ENCODE results near the gene ILF3. TPM values are rescaled to one million over a fixed set of nuclear protein-coding genes. Genes with fewer than 3 reads are reported as not detected.

The ILF3 gene
- total and polyA plus RNA-seq, 10 of the 15 experiments (the other 5 are each of a cell fraction or from before 2014, with no cell fraction given): 28.1 to 383 (median 176) TPM

GRCh38 chr19:10655457-10656312, 1.5 kb downstream of the ILF3 start (continued):
- TF ChIP-seq MEF2B (IDR thresholded peaks at IDR 0.05; ENCODE audit: partially characterized antibody, poor library complexity, severe bottlenecking) (no peak), MLLT1 (IDR thresholded peaks at IDR 0.05) (no peak), MXI1 (IDR thresholded peaks at IDR 0.05; ENCODE audit: low read depth, low read length) (0 out of 2 replicates have a peak, but pooled peaks have one; percentile 24), POLR2AphosphoS5 (IDR thresholded peaks at IDR 0.05; ENCODE audit: low read length) (peak; percentile 33; the same call in 1 of the 2 replicates), RAD21 (IDR thresholded peaks at IDR 0.05; ENCODE audit: insufficient read depth, low read depth, low read length) (no peak), POLR2A (IDR thresholded peaks at IDR 0.05; ENCODE audit: low read depth, low read length) (peak; percentile 48)

- in situ Hi-C loops (cut with MboI): no loop called here
- 93% methylated on average over 5 of the region's 5 CpGs for WGBS (ENCODE audit: insufficient coverage, insufficient replicate concordance, low lambda C conversion rate, missing lambda C conversion rate)
- Histone ChIP-seq H3K4me3 (peak overlapping the region; percentile 25; the same call in 1 of the 2 replicates), H2AFZ (ENCODE audit: control insufficient read depth, low read depth, low read length) (no peak overlapping the region), H3K36me3 (ENCODE audit: control insufficient read depth in 2 of 2, insufficient read depth in 2 of 2, low read length in 1 of 2) (peaks cover 3 to 9% of the 10 kb centered on the region in 2 experiments), H3K27me3 (replicated peaks in 1 of 2; ENCODE audit: control insufficient read depth in 2 of 2, insufficient read depth in 2 of 2, low read length in 1 of 2) (no peaks in the 10 kb centered on the region), H3K9me3 (replicated peaks; ENCODE audit: control insufficient read depth, insufficient read depth, low read length) (no peaks in the 10 kb centered on the region), H4K20me1 (ENCODE audit: control insufficient read depth, insufficient read depth) (peaks cover 12% of the 10 kb centered on the region), H3K4me1 (ENCODE audit: control insufficient read depth, insufficient read depth, low read length) (peaks cover 26% of the 10 kb centered on the region), H3K27ac (ENCODE audit: control insufficient read depth, insufficient read depth) (no peak overlapping the region; the same call in 1 of the 2 replicates), H3K9ac (ENCODE audit: control insufficient read depth, insufficient read depth, low read length) (no peak overlapping the region), H3K4me2 (ENCODE audit: control insufficient read depth, insufficient read depth) (peak overlapping the region; percentile 11; the same call in 1 of the 2 replicates), H3K79me2 (ENCODE audit: control insufficient read depth, insufficient read depth, low read length) (peaks cover 96% of the 10 kb centered on the region)
- BruUV-seq (replicated peaks): no TSS peak
- POLR2A ChIA-PET: no interaction called here
- intact Hi-C loops (cut with micrococcal nuclease; ENCODE audit: unreplicated experiment): loop anchor here (5.0 kb wide), 1 partner anchor 37 kb away; no protein-coding TSS in a partner anchor
- no peak for FAIRE-seq
- ATAC-seq: no peak
- SMC1A ChIA-PET (ENCODE audit: uncharacterized antibody, unreplicated experiment): no interaction called here
- RAD21 ChIA-PET (ENCODE audit: unreplicated experiment): interaction anchor here (1.9 kb wide), 1 partner anchor 79 kb away, joined by 8 read pairs; no protein-coding TSS in a partner anchor
- no peak for DNase-seq (ENCODE audit: low read depth, low spot score)
- CTCF ChIA-PET: interaction anchor here (0.6 kb wide), 1 partner anchor 39 kb away, joined by 3 read pairs; no protein-coding TSS in a partner anchor
- TF ChIP-seq TCF12 (IDR thresholded peaks at IDR 0.05; ENCODE audit: low read depth, low read length): no peak
- no peak for TF ChIP-seq EGR1 (IDR thresholded peaks at IDR 0.05; ENCODE audit: borderline replicate concordance in 1 of 2, low read depth in 2 of 2, low read length in 2 of 2)
- no peak for TF ChIP-seq POU2F2 (IDR thresholded peaks at IDR 0.05; ENCODE audit: borderline replicate concordance, low read depth, low read length)
- TF ChIP-seq ZBTB33 (IDR thresholded peaks at IDR 0.05): no peak
- TF ChIP-seq FOXM1 (IDR thresholded peaks at IDR 0.05; ENCODE audit: low read depth, low read length): no peak
- no peak for TF ChIP-seq ZNF592 (IDR thresholded peaks at IDR 0.05)
- TF ChIP-seq TCF3 (IDR thresholded peaks at IDR 0.05; ENCODE audit: borderline replicate concordance, insufficient read depth, low read depth, low read length): no peak
Measured at GRCh38 chr19:10660346-10660745, 6.2 kb downstream of the ILF3 start.
